ENCODE measurements around the gene CALML3. TPM values are rescaled to one million over a fixed set of nuclear protein-coding genes. Genes with fewer than 3 reads are reported as not detected.

CALML3 gene
- polyA plus RNA-seq, 1 donor from 2014 or later = not detected

GRCh38 chr10:5565205-5565545 lies 40.4 kb downstream of the CALML3 start:
- H3K79me2 ChIP-seq (replicated peaks; ENCODE audit: insufficient read depth, low read length) = no peaks in the 10 kb centered on the region
- no peak overlapping the region for H3K4me2 ChIP-seq (ENCODE audit: low read length)
- H3K9me2 ChIP-seq (ENCODE audit: insufficient read depth, low read length) = no peaks in the 10 kb centered on the region
- no peaks in the 10 kb centered on the region for H4K20me1 ChIP-seq (ENCODE audit: insufficient read depth)
- H3K9me3 ChIP-seq (ENCODE audit: low read length) = no peaks in the 10 kb centered on the region
- H3K4me3 ChIP-seq (ENCODE audit: low read length) = no peak overlapping the region
- no peak overlapping the region for H2AFZ ChIP-seq (ENCODE audit: low read depth, low read length)
- no peaks in the 10 kb centered on the region for H3K27me3 ChIP-seq (ENCODE audit: insufficient read depth, low read depth, low read length)
- TF ChIP-seq REST (IDR thresholded peaks at IDR 0.05; ENCODE audit: borderline replicate concordance) (no peak), TAF1 (IDR thresholded peaks at IDR 0.05; ENCODE audit: low read depth) (no peak), CTCF (IDR thresholded peaks at IDR 0.05; ENCODE audit: poor library complexity, severe bottlenecking) (no peak), EP300 (conservative IDR thresholded peaks at IDR 0.05; ENCODE audit: poor library complexity, severe bottlenecking) (no peak), EZH2 (IDR thresholded peaks at IDR 0.05; ENCODE audit: borderline replicate concordance, insufficient read depth, low read length, poor library complexity, severe bottlenecking) (no peak), SMC3 (conservative IDR thresholded peaks at IDR 0.05; ENCODE audit: poor library complexity) (no peak), POLR2AphosphoS5 (IDR thresholded peaks at IDR 0.05) (no peak), RAD21 (conservative IDR thresholded peaks at IDR 0.05) (no peak), MXI1 (conservative IDR thresholded peaks at IDR 0.05; ENCODE audit: poor library complexity, severe bottlenecking) (no peak)
- H3K9ac ChIP-seq (ENCODE audit: low read length) = no peak overlapping the region
- no peaks in the 10 kb centered on the region for H3K36me3 ChIP-seq (ENCODE audit: insufficient read depth, low read length)
- no peak overlapping the region for H3K27ac ChIP-seq (ENCODE audit: low read length)
- H3F3A ChIP-seq (ENCODE audit: insufficient read depth, low read length, poor library complexity, severe bottlenecking) = no peaks in the 10 kb centered on the region

- no peak overlapping the region for H2AFZ ChIP-seq (ENCODE audit: low read depth, low read length)
Measured at GRCh38 chr10:5565671-5566581, 41.2 kb downstream of the CALML3 start.

More at GRCh38 chr10:5565671-5566581, 41.2 kb downstream of the CALML3 start:
- H3K36me3 ChIP-seq (ENCODE audit: insufficient read depth, low read length) = no peaks in the 10 kb centered on the region
- no peaks in the 10 kb centered on the region for H3K9me3 ChIP-seq (ENCODE audit: low read length)
- no peaks in the 10 kb centered on the region for H4K20me1 ChIP-seq (ENCODE audit: insufficient read depth)
- H3K9me2 ChIP-seq (ENCODE audit: insufficient read depth, low read length) = no peaks in the 10 kb centered on the region
- no peak overlapping the region for H3K9ac ChIP-seq (ENCODE audit: low read length)
- H3K4me2 ChIP-seq (ENCODE audit: low read length) = no peak overlapping the region
- H3K27me3 ChIP-seq (ENCODE audit: insufficient read depth, low read depth, low read length) = no peaks in the 10 kb centered on the region
- no peak overlapping the region for H3K27ac ChIP-seq (ENCODE audit: low read length)
- TF ChIP-seq RAD21 (conservative IDR thresholded peaks at IDR 0.05) (no peak), MXI1 (conservative IDR thresholded peaks at IDR 0.05; ENCODE audit: poor library complexity, severe bottlenecking) (no peak), POLR2AphosphoS5 (IDR thresholded peaks at IDR 0.05) (no peak), CTCF (IDR thresholded peaks at IDR 0.05; ENCODE audit: poor library complexity, severe bottlenecking) (no peak), SMC3 (conservative IDR thresholded peaks at IDR 0.05; ENCODE audit: poor library complexity) (no peak), EP300 (conservative IDR thresholded peaks at IDR 0.05; ENCODE audit: poor library complexity, severe bottlenecking) (no peak), TAF1 (IDR thresholded peaks at IDR 0.05; ENCODE audit: low read depth) (no peak), EZH2 (IDR thresholded peaks at IDR 0.05; ENCODE audit: borderline replicate concordance, insufficient read depth, low read length, poor library complexity, severe bottlenecking) (no peak), REST (IDR thresholded peaks at IDR 0.05; ENCODE audit: borderline replicate concordance) (no peak)
- H3F3A ChIP-seq (ENCODE audit: insufficient read depth, low read length, poor library complexity, severe bottlenecking) = no peaks in the 10 kb centered on the region
- no peak overlapping the region for H3K4me3 ChIP-seq (ENCODE audit: low read length)
- no peaks in the 10 kb centered on the region for H3K79me2 ChIP-seq (replicated peaks; ENCODE audit: insufficient read depth, low read length)

Data from neural cell (in vitro differentiated cells).